ENCODE results near the gene RIT1. TPM values are rescaled to one million over a fixed set of nuclear protein-coding genes. Genes with fewer than 3 reads are reported as not detected.
A peak's percentile ranks its signal among the peaks of the same experiment; 100 is the strongest.

The RIT1 gene
- total and polyA plus RNA-seq, 2 of the 13 experiments (the other 11 are each of a cell fraction or from before 2014, with no cell fraction given), result 12.2 to 32.2 TPM

DNA sequence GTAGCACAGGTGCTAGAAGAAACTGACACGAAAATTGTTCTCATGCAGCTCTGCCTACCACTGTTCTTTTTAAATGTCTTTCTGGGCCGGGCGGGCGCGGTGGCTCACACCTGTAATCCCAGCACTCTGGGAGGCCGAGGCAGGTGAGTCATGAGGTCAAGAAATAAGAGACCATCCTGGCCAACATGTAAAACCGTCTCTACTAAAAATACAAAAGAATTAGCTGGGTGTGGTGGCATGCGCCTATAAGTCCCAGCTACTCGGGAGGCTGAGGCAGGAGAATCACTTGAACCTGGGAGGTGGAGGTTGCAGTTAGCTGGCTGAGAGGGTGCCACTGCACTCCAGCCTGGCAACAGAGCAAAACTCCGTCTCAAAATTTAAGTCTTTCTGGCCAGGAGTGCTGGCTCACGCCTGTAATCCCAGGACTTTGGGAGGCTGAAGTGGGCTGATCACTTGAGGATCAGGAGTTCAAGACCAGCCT, 947 bp upstream of the RIT1 start (continued):
- TF ChIP-seq PAF1 (CRISPR knock-in tag; IDR thresholded peaks at IDR 0.05), result peak; percentile 47; the same call in 1 of the 2 replicates
- TF ChIP-seq ZNF10 (CRISPR knock-in tag; IDR thresholded peaks at IDR 0.05; ENCODE audit: borderline replicate concordance, low read depth), result no peak
- TF ChIP-seq ISX (CRISPR knock-in tag; conservative IDR thresholded peaks at IDR 0.05), result no peak
- peak; percentile 23; the same call in 1 of the 2 replicates for TF ChIP-seq POLR2AphosphoS5 (IDR thresholded peaks at IDR 0.05; ENCODE audit: low read depth, low read length)
- TF ChIP-seq, protein P1, sequence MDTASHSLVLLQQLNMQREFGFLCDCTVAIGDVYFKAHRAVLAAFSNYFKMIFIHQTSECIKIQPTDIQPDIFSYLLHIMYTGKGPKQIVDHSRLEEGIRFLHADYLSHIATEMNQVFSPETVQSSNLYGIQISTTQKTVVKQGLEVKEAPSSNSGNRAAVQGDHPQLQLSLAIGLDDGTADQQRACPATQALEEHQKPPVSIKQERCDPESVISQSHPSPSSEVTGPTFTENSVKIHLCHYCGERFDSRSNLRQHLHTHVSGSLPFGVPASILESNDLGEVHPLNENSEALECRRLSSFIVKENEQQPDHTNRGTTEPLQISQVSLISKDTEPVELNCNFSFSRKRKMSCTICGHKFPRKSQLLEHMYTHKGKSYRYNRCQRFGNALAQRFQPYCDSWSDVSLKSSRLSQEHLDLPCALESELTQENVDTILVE (CRISPR knock-in tag; IDR thresholded peaks at IDR 0.05), result no peak
- TF ChIP-seq JUNB (CRISPR knock-in tag; IDR thresholded peaks at IDR 0.05; ENCODE audit: borderline replicate concordance), result no peak
- no peak for TF ChIP-seq HOXA7 (CRISPR knock-in tag; IDR thresholded peaks at IDR 0.05)
- no peak for TF ChIP-seq HOXA9 (CRISPR knock-in tag; IDR thresholded peaks at IDR 0.05; ENCODE audit: borderline replicate concordance)
- TF ChIP-seq, protein P2, sequence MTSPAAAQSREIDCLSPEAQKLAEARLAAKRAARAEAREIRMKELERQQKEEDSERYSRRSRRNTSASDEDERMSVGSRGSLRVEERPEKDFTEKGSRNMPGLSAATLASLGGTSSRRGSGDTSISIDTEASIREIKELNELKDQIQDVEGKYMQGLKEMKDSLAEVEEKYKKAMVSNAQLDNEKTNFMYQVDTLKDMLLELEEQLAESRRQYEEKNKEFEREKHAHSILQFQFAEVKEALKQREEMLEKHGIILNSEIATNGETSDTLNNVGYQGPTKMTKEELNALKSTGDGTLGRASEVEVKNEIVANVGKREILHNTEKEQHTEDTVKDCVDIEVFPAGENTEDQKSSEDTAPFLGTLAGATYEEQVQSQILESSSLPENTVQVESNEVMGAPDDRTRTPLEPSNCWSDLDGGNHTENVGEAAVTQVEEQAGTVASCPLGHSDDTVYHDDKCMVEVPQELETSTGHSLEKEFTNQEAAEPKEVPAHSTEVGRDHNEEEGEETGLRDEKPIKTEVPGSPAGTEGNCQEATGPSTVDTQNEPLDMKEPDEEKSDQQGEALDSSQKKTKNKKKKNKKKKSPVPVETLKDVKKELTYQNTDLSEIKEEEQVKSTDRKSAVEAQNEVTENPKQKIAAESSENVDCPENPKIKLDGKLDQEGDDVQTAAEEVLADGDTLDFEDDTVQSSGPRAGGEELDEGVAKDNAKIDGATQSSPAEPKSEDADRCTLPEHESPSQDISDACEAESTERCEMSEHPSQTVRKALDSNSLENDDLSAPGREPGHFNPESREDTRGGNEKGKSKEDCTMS (CRISPR knock-in tag; conservative IDR thresholded peaks at IDR 0.05), result no peak
- no peak for TF ChIP-seq ZNF124 (CRISPR knock-in tag; IDR thresholded peaks at IDR 0.05)
- no peak for TF ChIP-seq ZNF382 (CRISPR knock-in tag; IDR thresholded peaks at IDR 0.05; ENCODE audit: borderline replicate concordance)
- no peak for TF ChIP-seq BRCA1 (CRISPR knock-in tag; IDR thresholded peaks at IDR 0.05)
- no peak for TF ChIP-seq ZNF282 (IDR thresholded peaks at IDR 0.05; ENCODE audit: partially characterized antibody)
- TF ChIP-seq KDM5A (IDR thresholded peaks at IDR 0.05; ENCODE audit: borderline replicate concordance, low read length), result no peak
- no peak for TF ChIP-seq PCBP1 (IDR thresholded peaks at IDR 0.05; ENCODE audit: borderline replicate concordance, low read depth, low read length)
- no peak for TF ChIP-seq ELF4 (CRISPR knock-in tag; IDR thresholded peaks at IDR 0.05; ENCODE audit: borderline replicate concordance)
- no peak for TF ChIP-seq RARA (CRISPR knock-in tag; IDR thresholded peaks at IDR 0.05)
- TF ChIP-seq FOXC1 (CRISPR knock-in tag; IDR thresholded peaks at IDR 0.05; ENCODE audit: borderline replicate concordance), result no peak
- TF ChIP-seq RAD21 (CRISPR knock-in tag; IDR thresholded peaks at IDR 0.05), result no peak
- no peak for TF ChIP-seq NCOA1 (CRISPR knock-in tag; IDR thresholded peaks at IDR 0.05)
- TF ChIP-seq POLR2G (IDR thresholded peaks at IDR 0.05; ENCODE audit: low read depth, low read length), result 0 out of 2 replicates have a peak, but pooled peaks have one; percentile 1
- TF ChIP-seq, protein P3, sequence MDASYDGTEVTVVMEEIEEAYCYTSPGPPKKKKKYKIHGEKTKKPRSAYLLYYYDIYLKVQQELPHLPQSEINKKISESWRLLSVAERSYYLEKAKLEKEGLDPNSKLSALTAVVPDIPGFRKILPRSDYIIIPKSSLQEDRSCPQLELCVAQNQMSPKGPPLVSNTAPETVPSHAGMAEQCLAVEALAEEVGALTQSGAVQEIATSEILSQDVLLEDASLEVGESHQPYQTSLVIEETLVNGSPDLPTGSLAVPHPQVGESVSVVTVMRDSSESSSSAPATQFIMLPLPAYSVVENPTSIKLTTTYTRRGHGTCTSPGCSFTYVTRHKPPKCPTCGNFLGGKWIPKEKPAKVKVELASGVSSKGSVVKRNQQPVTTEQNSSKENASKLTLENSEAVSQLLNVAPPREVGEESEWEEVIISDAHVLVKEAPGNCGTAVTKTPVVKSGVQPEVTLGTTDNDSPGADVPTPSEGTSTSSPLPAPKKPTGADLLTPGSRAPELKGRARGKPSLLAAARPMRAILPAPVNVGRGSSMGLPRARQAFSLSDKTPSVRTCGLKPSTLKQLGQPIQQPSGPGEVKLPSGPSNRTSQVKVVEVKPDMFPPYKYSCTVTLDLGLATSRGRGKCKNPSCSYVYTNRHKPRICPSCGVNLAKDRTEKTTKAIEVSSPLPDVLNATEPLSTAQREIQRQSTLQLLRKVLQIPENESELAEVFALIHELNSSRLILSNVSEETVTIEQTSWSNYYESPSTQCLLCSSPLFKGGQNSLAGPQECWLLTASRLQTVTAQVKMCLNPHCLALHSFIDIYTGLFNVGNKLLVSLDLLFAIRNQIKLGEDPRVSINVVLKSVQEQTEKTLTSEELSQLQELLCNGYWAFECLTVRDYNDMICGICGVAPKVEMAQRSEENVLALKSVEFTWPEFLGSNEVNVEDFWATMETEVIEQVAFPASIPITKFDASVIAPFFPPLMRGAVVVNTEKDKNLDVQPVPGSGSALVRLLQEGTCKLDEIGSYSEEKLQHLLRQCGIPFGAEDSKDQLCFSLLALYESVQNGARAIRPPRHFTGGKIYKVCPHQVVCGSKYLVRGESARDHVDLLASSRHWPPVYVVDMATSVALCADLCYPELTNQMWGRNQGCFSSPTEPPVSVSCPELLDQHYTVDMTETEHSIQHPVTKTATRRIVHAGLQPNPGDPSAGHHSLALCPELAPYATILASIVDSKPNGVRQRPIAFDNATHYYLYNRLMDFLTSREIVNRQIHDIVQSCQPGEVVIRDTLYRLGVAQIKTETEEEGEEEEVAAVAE (CRISPR knock-in tag; IDR thresholded peaks at IDR 0.05; ENCODE audit: borderline replicate concordance), result no peak
- TF ChIP-seq, protein P4, sequence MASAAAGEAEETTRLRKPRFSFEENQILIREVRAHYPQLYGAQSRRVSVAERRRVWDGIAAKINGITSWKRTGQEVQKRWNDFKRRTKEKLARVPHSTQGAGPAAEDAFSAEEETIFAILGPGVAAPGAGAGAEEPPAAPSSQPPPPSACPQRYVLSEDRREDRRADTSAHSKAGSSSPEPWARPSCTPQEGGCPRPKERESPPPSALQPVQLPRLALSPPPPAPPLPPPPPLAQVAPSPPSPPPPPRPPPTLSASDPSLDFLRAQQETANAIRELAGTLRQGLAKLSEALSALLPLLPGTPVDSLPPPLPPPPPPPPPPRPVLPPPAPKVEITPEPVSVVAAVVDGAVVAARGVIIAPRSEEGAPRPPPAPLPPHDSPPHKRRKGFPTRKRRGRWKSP (CRISPR knock-in tag; IDR thresholded peaks at IDR 0.05), result no peak
